HUES64 (cell line): ENCODE data around the gene KRT32.
"Not testable (repeated sequence)": the region's sequence is repeated elsewhere in the genome, so short reads cannot be mapped to it uniquely, and the experiment has no call there.

ENCODE experiments used
- H3K27ac ChIP-seq: 2 replicates; pipeline ENCODE4 v1.7.0; 2013; ENCODE audit warnings: low read depth, low read length, inconsistent platforms
- H3K27me3 ChIP-seq: 2 replicates; pipeline ENCODE4 v1.6.1; 2013; ENCODE audit warnings: mild to moderate bottlenecking, low read length; ENCODE audit not compliant: insufficient read depth
- H3K36me3 ChIP-seq: 2 replicates; pipeline ENCODE4 v1.6.1; 2013; ENCODE audit warnings: mild to moderate bottlenecking, low read length; ENCODE audit not compliant: insufficient read depth
- H3K4me1 ChIP-seq: 2 replicates; pipeline ENCODE4 v1.6.1; 2013; ENCODE audit warnings: mild to moderate bottlenecking, low read length, moderate library complexity; ENCODE audit not compliant: insufficient read depth
- H3K4me3 ChIP-seq: 2 replicates; pipeline ENCODE4 v1.5.1; 2013; ENCODE audit warnings: mild to moderate bottlenecking, low read length, moderate library complexity
- H3K9ac ChIP-seq: 2 replicates; pipeline ENCODE4 v1.6.1; 2013; ENCODE audit warnings: mild to moderate bottlenecking, low read depth, low read length
- H3K9me3 ChIP-seq: 2 replicates; pipeline ENCODE4 v1.6.1; 2013; ENCODE audit warnings: low read depth, low read length; ENCODE audit not compliant: insufficient read depth
- WGBS: fragments of 150-250, 120-280 bp; methylation state at CpG from one replicate; pipeline ENCODE4 v1.1.7; 2013; ENCODE audit warnings: missing lambda C conversion rate; 5-methylcytosine and 5-hydroxymethylcytosine counted together

The KRT32 gene

DNA sequence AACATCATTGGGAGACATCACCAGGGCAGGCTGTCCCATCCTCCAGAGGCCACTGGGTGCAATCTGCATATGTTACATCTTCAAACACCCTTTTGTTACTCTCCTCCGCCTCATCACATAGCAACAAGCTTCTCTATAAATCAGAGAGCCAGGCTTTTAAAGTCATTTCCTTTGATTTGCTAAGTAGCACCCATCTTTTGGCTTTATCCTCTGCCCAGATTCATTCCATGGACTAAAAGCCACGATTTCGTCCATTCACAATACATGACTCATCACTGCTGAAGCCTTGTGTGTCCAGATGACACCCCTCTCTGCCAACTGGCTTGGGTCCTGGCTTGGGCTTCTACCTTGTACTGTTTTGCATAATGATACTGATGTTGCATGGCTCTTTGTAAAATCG is 24.4 kb downstream of the KRT32 start:
- WGBS = 67% methylated on average over 3 of the region's 4 CpGs
- no peaks in the 10 kb centered on the region for H3K4me1 ChIP-seq
- no peak overlapping the region for H3K27ac ChIP-seq

GRCh38 chr17:41440531-41441033 is 26.6 kb downstream of the KRT32 start, which contains the start of gene KRT38:
KRT38 (minus strand) TSS chr17:41440983; CDS start chr17:41440921, 62 bp downstream.
- Histone ChIP-seq H3K36me3 (no peaks in the 10 kb centered on the region), H3K27ac (no peak within 1 kb of the TSS), H3K9ac (no peak within 1 kb of the TSS), H3K27me3 (no peaks in the 10 kb centered on the region), H3K4me1 (no peaks in the 10 kb centered on the region), H3K4me3 (no peak within 1 kb of the TSS), H3K9me3 (no peaks in the 10 kb centered on the region)
- 91% methylated on average over 10 of the region's 10 CpGs for WGBS

More for the DNA sequence above, 24.4 kb downstream of the KRT32 start:
- Histone ChIP-seq H3K9me3 (no peaks in the 10 kb centered on the region), H3K36me3 (no peaks in the 10 kb centered on the region), H3K4me3 (no peak overlapping the region), H3K27me3 (no peaks in the 10 kb centered on the region), H3K9ac (no peak overlapping the region)

- no peak overlapping the region for H3K27ac ChIP-seq
- no peak overlapping the region for H3K4me3 ChIP-seq
- 74% methylated on average over 5 of the region's 5 CpGs for WGBS
Observed at GRCh38 chr17:41439375-41439774, 27.8 kb downstream of the KRT32 start.

GRCh38 chr17:41437769-41438168 is 29.4 kb downstream of the KRT32 start:
- H3K4me1 ChIP-seq = no peaks in the 10 kb centered on the region
- H3K27me3 ChIP-seq = no peaks in the 10 kb centered on the region
- H3K9ac ChIP-seq = no peak overlapping the region
- no peaks in the 10 kb centered on the region for H3K36me3 ChIP-seq
- H3K27ac ChIP-seq = no peak overlapping the region
- H3K4me3 ChIP-seq = no peak overlapping the region
- no peaks in the 10 kb centered on the region for H3K9me3 ChIP-seq
- 92% methylated on average over 9 of the region's 9 CpGs for WGBS

More at GRCh38 chr17:41439375-41439774, 27.8 kb downstream of the KRT32 start:
- Histone ChIP-seq H3K9ac (no peak overlapping the region), H3K36me3 (no peaks in the 10 kb centered on the region), H3K27me3 (no peaks in the 10 kb centered on the region), H3K9me3 (no peaks in the 10 kb centered on the region), H3K4me1 (no peaks in the 10 kb centered on the region)

GRCh38 chr17:41437254-41437653 is 29.9 kb downstream of the KRT32 start:
- Histone ChIP-seq H3K4me1 (no peaks in the 10 kb centered on the region), H3K4me3 (no peak overlapping the region)
- 93% methylated on average over 7 of the region's 7 CpGs for WGBS

GRCh38 chr17:41434415-41434814 is 32.8 kb downstream of the KRT32 start:
- Histone ChIP-seq H3K9me3 (no peaks in the 10 kb centered on the region), H3K9ac (no peak overlapping the region), H3K27me3 (no peaks in the 10 kb centered on the region), H3K27ac (no peak overlapping the region), H3K36me3 (no peaks in the 10 kb centered on the region), H3K4me3 (no peak overlapping the region), H3K4me1 (no peaks in the 10 kb centered on the region)
- 90% methylated on average over 5 of the region's 5 CpGs for WGBS

More at GRCh38 chr17:41437254-41437653, 29.9 kb downstream of the KRT32 start:
- Histone ChIP-seq H3K27me3 (no peaks in the 10 kb centered on the region), H3K27ac (no peak overlapping the region), H3K9me3 (no peaks in the 10 kb centered on the region), H3K9ac (no peak overlapping the region), H3K36me3 (no peaks in the 10 kb centered on the region)

DNA sequence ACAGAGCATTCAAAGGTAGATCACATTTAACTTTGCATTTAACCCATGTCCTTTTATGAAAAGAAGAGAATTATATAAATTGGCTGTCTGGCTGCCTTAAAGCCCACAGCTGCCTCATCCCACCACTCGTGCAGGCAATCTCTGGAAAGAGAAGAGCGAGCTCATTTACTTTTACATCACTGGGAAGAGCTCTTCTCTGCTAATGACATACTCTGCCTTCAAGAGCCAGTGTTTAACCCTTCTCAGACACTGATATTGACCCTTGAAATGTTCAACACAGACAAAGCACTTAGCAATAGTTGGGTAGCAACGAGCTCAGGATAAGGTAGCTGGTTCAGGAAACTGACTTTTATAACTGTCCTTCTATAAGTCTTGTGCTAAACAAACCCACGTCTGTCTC is 33.2 kb downstream of the KRT32 start:
- H3K27me3 ChIP-seq = no peaks in the 10 kb centered on the region
- H3K9ac ChIP-seq = no peak overlapping the region
- no peaks in the 10 kb centered on the region for H3K9me3 ChIP-seq
- no peak overlapping the region for H3K27ac ChIP-seq
- no peak overlapping the region for H3K4me3 ChIP-seq
- no peaks in the 10 kb centered on the region for H3K36me3 ChIP-seq
- no peaks in the 10 kb centered on the region for H3K4me1 ChIP-seq
- 87% methylated on average over 4 of the region's 4 CpGs for WGBS

DNA sequence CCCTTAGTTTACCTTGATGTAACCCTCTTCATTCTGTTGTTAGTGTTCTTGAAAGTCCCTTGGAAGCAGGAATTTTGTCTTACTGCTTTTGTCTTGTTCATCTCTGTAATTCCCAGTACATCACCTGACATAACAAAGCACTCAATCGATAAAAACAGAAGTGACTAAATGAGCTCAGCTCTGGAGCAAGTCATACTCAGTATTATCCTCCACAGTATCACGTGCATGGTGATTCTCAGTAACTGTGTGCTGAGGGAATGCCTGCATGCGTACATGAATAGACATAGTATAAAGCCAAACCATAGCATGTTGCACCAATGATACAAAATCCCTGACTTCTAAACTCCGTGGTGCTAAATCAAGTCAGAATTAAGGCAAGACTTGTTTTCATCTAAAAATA is 33.6 kb downstream of the KRT32 start:
- no peaks in the 10 kb centered on the region for H3K4me1 ChIP-seq
- no peaks in the 10 kb centered on the region for H3K27me3 ChIP-seq
- H3K36me3 ChIP-seq = no peaks in the 10 kb centered on the region
- H3K27ac ChIP-seq = no peak overlapping the region
- H3K9ac ChIP-seq = no peak overlapping the region
- no peak overlapping the region for H3K4me3 ChIP-seq
- no peaks in the 10 kb centered on the region for H3K9me3 ChIP-seq
- WGBS = 68% methylated on average over 4 of the region's 4 CpGs

- 92% methylated on average over 9 of the region's 9 CpGs for WGBS
- not testable (repeated sequence) for H3K27ac ChIP-seq, H3K9ac ChIP-seq, H3K4me1 ChIP-seq, H3K9me3 ChIP-seq, H3K36me3 ChIP-seq, H3K4me3 ChIP-seq, H3K27me3 ChIP-seq
Observed at GRCh38 chr17:41430376-41430775, 36.8 kb downstream of the KRT32 start.

GRCh38 chr17:41429667-41430066 is 37.5 kb downstream of the KRT32 start:
- Histone ChIP-seq H3K9me3 (no peaks in the 10 kb centered on the region), H3K9ac (no peak overlapping the region), H3K27me3 (no peaks in the 10 kb centered on the region), H3K36me3 (no peaks in the 10 kb centered on the region), H3K27ac (no peak overlapping the region), H3K4me3 (no peak overlapping the region), H3K4me1 (no peaks in the 10 kb centered on the region)
- WGBS = 91% methylated on average over 7 of the region's 7 CpGs

DNA sequence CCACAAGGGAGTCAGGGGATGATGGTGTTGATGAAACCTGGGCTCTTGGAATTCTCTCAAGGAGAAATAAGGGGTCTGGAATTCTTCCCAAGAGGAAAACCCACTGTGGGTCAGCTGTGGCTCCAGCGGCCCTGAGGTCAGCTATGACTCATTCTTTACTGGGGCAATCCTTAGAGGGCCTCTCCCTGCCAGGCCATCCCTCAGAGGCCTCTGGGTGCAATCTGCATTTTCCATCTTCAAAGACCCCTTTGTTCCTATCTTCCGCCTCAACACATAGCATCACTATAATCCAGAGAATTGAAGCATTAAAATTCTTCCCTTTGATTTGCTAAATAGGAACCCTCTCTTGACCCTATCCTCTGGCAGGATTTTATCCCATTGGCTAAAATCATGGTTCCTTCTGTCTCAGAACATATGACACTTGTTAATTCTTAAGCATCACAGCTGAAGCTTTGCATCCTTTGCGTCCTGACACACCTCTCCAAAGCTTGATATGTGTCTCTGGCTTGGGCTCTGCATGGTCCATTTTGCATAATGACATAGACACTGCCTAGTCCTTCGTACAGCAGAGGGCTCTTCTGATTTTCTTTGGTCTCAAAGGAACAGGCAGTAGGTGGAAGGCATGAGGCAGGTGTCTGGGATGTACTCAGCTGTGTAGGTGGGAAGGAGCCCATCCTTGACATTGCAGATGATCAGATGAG is 38.4 kb downstream of the KRT32 start:
- no peak overlapping the region for H3K9ac ChIP-seq
- WGBS = 57% methylated on average over 4 of the region's 4 CpGs
- no peak overlapping the region for H3K27ac ChIP-seq
- no peaks in the 10 kb centered on the region for H3K9me3 ChIP-seq
- no peaks in the 10 kb centered on the region for H3K4me1 ChIP-seq
- H3K36me3 ChIP-seq = no peaks in the 10 kb centered on the region
- H3K4me3 ChIP-seq = no peak overlapping the region
- H3K27me3 ChIP-seq = no peaks in the 10 kb centered on the region
